Posterior vena cava (tissue), 2 donors: Measurements from ENCODE around the gene ELFN1. TPM values are rescaled to one million over a fixed set of nuclear protein-coding genes. Genes with fewer than 3 reads are reported as not detected.
"Not testable (repeated sequence)": the region's sequence is repeated elsewhere in the genome, so short reads cannot be mapped to it uniquely, and the experiment has no call there.

Experiments
- DNase-seq: peaks from one replicate; pipeline ENCODE4 v3.0.0-alpha.2; 2020; ENCODE audit warnings: low spot score
- intact Hi-C, 2 donors: fragments of 100-400 bp; cut with DNase I; formaldehyde crosslinking; loops; one replicate each; pipeline versions ENCODE4 v1.14.1 to v1.14.2; 2022 to 2023
- total RNA-seq, 2 donors: library from RNA; stranded (reverse); fragmentation: NEBNext Ultra II Directional; extraction: Animal tissue kit (Norgen Biotek cat#: 25700); gene quantifications; one replicate each; pipeline ENCODE4 v1.2.1, GENCODE V29; 2021
- donor health status: DM: yes; HTN: yes; CAD: no.
- donor health status: DM: yes; HTN: yes; CAD: no.

The ELFN1 gene
- total RNA-seq, 2 donors from 2014 or later: 1.2 to 1.8 TPM

DNA sequence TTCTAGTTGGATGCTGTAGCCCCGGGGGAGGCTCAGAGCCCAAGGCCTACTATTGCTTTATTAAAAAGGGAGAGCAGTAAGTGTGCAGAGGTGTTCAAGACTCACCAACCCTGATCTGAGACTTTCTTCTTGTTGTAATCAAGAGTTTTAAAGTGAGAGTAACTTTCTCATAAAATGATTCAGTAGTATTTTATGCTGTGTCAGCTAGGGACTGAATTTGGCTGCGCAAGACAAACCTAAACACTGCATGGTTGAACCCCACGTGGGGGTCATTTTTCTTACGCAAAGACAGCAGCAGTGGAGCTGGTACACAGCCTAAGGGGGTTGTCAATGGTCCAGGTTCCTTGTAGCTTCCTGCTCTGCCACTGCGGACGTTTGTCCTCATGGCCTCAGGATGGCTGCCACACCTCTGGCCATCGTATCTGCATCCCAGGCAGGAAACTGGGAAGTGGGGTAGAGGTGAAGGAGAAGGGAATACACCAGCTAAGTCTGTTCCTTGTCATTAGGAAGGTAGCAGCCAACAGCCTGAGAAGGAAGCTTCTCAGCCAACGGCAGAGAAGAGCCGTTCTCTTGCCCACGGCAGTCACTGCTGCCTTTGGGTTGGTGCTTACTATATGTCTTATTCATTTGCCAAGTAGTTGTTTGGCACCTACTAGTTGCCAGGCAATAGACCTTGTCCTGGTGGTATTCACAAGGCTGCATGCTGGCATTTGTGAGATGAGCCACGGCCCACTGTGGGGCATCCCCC lies 44.7 kb downstream of the ELFN1 start:
- intact Hi-C loops: no loop called here
- DNase-seq: no peak

DNA sequence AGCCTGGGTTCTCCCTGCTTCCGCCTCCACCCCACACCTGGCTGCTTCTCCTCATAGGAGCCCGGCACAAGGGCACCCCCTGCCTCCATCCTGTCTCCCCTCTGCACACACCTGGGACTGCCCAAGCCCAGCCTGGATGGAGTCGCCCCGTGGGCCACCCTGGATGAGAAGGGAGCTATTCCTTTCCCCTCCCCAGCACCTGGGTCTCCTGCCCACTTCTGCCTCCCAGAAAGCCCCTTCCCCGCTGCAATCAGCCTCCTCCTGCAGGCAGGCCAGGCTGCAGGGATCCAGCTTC lies 45.2 kb downstream of the ELFN1 start:
- no peak for DNase-seq
- intact Hi-C loops: no loop called here

- intact Hi-C loops: no loop called here
- DNase-seq: no peak
These were observed 45.6 kb downstream of the ELFN1 start for GRCh38 chr7:1715671-1716074.

DNA sequence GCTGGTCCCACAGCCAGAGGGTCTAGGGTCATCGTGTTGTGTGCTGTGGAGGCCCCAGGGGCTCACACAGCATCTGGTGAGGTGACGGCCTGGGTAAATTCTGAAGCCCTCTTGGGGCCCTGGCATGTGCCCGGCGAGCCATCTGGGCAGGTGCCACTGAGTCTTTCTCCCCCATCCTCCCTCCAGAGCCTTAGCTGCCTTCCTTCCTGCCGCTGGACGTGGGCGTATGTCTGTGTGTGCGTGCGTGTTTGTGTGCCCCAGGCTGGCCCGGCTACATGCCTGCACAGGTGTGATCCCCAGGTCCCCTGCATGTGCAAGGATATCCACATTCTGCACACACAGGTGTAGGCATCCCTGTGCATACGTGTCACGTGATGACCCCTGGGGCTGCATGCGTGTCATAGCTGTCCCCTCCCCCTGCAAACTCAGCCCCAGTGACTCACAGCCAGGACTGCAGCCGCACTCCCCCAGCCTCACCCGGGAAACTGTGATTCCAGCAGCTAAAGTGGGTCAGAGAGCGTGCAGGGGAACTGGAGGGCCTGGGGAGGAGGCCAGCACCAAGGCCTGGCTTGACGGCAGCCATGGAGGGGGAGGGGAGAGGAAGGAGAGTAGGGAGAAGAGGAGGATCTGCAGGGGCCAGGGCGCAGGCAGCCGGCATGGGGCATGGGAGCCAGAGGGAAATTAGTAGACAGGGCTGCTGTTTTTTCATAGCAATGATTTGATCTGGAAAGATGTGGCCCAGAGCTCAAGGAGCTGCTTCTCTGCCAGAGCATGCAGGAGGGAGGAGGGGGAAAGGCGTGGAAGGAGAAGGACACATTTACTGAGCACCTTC lies 46.4 kb downstream of the ELFN1 start:
- intact Hi-C loops: no loop called here
- no peak for DNase-seq

- DNase-seq: no peak
- intact Hi-C loops: no loop called here
These were observed 47.0 kb downstream of the ELFN1 start for GRCh38 chr7:1717095-1717483.

DNA sequence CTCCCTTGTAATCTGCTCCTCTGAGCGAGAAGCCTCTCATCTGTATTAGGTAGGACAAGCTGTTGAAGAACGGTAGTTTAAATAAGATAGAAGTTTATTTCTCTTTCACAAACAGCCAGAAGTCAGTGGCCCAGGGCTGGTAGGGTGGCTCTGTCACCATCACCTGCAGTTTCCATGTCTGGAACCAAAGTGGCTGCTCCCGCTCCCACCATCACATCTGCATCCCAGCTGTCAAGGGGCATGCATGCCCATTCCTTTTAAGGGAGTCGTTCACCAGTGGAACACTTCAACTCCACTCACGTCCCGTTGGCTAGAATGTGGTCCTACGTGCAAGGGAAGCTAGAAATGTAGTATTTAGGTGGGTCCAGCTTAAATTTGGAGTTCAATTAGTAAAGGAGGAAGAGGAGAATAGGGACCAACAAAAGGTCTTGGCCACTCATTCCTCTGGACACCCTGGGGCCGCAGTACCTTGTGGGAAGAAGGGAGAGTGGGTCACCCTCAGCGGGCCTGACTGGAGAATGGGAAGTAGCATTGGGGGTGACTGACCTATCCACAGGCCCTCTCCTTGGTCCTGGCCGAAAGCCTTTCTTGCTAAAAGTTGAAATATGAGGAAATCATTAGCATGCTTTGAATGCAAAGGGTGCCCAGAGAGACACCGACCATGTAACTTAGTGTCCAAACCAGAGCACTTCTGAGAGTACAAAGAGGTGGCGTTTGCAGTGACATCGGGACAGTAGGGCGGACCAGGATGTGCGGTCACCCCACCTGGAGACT lies 48.0 kb downstream of the ELFN1 start:
- no peak for DNase-seq
- intact Hi-C loops: no loop called here

GRCh38 chr7:1718850-1719249 lies 48.8 kb downstream of the ELFN1 start:
- intact Hi-C loops, DNase-seq: not testable (repeated sequence)

DNA sequence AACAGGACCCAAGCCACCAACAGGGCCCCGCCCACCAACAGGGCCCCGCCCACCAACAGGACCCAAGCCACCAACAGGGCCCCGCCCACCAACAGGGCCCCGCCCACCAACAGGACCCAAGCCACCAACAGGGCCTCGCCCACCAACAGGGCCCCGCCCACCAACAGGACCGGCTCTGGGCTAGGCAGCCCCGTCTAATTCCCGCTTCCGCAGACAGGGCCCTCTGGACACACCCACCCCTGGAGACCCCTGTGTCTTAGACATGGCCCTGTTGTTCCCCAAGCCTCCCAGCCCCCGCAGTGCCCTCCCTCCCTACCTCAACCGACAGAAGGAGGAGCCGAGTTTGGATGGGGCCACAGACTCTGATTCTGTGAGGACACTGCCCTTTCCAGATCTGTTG lies 49.2 kb downstream of the ELFN1 start:
- DNase-seq, intact Hi-C loops: not testable (repeated sequence)

- no peak for DNase-seq
- intact Hi-C loops: no loop called here
These were observed 49.8 kb downstream of the ELFN1 start for GRCh38 chr7:1719913-1720312.

DNA sequence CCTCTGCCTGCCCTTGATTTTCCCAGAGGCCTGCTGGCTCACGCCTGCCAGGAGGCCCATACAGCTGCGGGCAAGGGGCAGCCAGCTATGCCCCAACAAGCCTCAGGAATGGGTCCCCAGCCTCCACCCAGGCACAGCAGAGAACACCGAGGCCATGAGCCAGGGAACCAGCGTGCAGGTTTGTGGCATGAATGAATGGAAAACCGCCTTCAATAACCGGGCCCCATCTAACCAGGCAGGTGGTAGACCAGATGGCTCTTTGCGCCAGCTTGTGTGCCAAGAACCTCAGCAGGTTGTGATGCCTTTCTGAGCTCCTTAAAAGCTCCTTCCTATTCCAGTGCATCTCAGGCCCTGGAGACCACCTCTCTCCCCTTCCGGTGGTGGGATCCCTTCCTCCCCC lies 50.2 kb downstream of the ELFN1 start:
- intact Hi-C loops: no loop called here

GRCh38 chr7:1721047-1721690 lies 51.1 kb downstream of the ELFN1 start:
- DNase-seq: no peak
- intact Hi-C loops: no loop called here

More for the DNA sequence above, 50.2 kb downstream of the ELFN1 start:
- no peak for DNase-seq

DNA sequence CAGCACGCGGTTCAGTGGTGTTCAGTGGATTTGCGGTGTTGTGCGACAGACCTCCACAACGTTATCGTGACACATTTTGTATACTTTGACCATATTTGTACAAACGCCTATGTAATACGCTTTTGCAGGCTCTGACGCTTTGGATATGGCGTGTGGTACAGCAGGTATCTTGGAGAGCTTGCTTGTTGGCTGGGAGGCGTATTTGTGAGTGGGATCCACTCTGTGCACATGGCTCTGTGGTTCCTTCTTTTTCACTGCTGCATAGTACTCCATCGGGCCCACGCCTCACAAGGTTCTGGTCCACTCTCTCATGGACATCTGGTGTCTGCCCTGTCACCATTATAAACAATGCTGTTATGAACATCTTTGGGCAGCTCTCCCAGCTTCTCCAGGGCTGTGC lies 53.2 kb downstream of the ELFN1 start:
- DNase-seq: no peak
- intact Hi-C loops: no loop called here

DNA sequence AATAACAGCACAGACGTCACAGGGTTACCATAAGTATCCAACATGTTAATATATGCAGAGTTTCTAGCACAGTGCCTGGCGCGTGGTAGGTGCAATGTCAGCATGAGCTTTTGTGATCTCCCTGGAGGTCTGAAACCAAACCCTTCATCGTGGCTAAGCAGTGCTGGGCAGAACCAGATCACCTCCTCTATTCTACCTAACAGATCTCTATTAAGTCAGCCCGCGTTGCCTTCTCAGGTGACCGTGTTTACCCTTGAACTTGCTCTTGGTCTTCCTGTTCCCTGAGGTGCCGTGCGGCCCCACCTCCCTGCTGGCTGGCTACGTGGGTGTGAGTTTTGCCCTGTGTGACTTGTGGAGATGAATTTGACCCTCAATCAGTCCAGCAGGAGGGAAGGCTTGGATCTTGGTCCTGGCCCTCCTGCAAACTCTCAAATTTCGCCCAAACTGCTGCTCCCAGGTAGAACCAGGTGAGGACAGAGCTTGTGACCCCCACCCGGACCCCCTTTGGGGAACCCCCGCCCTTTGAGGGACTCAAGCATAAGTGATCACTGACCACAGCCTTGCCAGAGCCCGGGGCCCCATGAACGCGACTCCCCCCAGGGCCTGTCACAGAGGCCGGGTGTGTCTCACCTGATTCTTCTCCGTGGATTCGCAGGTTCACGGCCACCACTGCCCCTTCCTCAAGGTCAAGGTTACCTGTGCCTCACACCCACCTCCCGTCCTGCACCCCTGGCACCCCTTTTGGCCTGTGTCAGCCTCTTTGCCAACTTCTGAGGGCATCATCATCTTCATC lies 54.2 kb downstream of the ELFN1 start:
- intact Hi-C loops: no loop called here
- DNase-seq: no peak

DNA sequence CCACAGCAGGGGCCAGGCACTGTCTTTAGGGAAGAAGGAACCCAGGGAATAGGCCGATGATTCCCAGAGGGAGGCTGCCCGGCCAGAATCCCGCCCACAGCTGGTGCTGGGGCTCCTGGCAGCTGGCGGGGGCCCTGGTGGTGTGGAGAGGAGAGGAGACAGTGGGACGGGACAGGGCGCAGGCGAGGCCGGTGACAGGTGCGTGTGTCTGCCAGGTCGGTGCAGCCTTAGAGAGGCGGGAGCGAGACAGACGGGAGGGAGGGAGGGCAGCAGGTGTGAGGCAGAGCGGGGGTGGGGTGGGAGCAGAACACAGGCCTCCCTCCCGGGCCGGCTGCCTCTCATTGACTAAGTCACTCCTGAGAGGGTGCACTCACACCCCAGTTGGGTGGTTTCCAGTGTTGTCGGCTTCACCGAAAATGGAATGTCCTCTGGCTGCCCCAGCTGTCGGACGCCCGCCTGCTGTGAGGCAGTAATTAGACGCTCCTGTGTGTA lies 55.2 kb downstream of the ELFN1 start:
- intact Hi-C loops: no loop called here

GRCh38 chr7:1725766-1726630 lies 55.9 kb downstream of the ELFN1 start:
- no peak for DNase-seq
- intact Hi-C loops: no loop called here

More for the DNA sequence above, 55.2 kb downstream of the ELFN1 start:
- no peak for DNase-seq

- intact Hi-C loops: no loop called here
- no peak for DNase-seq
These were observed 57.0 kb downstream of the ELFN1 start for GRCh38 chr7:1727079-1727478.

DNA sequence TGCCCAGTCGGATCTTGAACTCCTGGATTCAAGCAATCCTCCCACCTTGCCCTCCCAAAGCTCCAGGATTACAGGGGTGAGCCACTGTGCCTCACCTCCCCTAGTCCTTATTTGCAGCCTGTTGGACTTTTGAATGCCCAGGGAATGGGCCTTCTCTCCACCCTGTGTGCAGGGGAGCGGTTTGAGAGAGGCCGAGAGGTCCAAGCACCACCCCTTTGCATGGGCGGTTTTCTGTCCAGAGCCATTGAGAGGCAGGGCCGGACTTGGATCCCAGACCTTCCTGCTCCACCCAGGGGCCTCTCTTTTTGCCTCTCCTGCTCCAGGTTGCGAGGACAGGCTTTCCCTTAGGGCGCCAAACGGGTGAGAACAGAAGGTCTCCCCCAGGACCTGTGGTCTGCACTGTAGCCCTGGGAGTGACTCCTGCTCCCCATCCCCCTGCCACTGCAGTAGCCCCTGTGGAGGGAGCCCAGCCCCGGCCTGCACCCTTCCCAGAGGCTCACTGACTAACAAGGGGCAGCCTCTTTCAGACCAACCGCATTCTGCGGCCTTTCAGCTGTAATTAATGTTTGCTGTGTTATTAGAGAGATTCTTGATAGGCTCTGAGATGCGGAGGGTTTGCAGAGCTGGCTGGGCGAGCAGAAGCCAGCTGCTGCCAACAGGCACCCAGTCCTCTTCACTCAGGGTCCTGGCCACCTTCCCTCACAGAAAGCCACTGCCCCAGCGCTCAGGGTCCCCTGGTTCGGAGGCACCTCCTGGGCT lies 57.9 kb downstream of the ELFN1 start:
- intact Hi-C loops: no loop called here
- DNase-seq: no peak
